GM19025 (cell line): ENCODE data around the gene CCDC12.
"Not testable (repeated sequence)": the region's sequence is repeated elsewhere in the genome, so short reads cannot be mapped to it uniquely, and the experiment has no call there.

Experiments used
- ATAC-seq: cut with Tn5 transposase; IDR thresholded peaks from one replicate; pipeline ENCODE4 v1.9.1; 2021; ENCODE audit warnings: mild to moderate bottlenecking, low read depth, moderate library complexity; ENCODE audit not compliant: unreplicated experiment

CCDC12 gene

GRCh38 chr3:46984591-46985459 lies 8.3 kb upstream of the CCDC12 start:
- no peak for ATAC-seq

- ATAC-seq, result no peak
Measured at GRCh38 chr3:46982546-46982945, 6.0 kb upstream of the CCDC12 start.

- no peak for ATAC-seq
Measured at GRCh38 chr3:46981932-46982471, 5.5 kb upstream of the CCDC12 start.

- peak; percentile 13 for ATAC-seq
Measured at GRCh38 chr3:46979958-46980497, 3.5 kb upstream of the CCDC12 start.

GRCh38 chr3:46978985-46979944 lies 2.7 kb upstream of the CCDC12 start, which contains the start of gene NBEAL2:
TSS of gene NBEAL2 (plus strand) at chr3:46979666. CDS start at chr3:46979862, 196 bp downstream.
- ATAC-seq, result peak; percentile 72

- ATAC-seq, result no peak
Measured at GRCh38 chr3:46978381-46978780, 1.8 kb upstream of the CCDC12 start.

- no peak for ATAC-seq
Measured at GRCh38 chr3:46977811-46978195, 1.3 kb upstream of the CCDC12 start.

- no peak for ATAC-seq
Measured at GRCh38 chr3:46974421-46975171, 1.9 kb downstream of the CCDC12 start.

GRCh38 chr3:46972396-46972795 lies 4.1 kb downstream of the CCDC12 start:
- ATAC-seq, result no peak

GRCh38 chr3:46971742-46972141 lies 4.8 kb downstream of the CCDC12 start:
- ATAC-seq, result no peak

- no peak for ATAC-seq
Measured at GRCh38 chr3:46971151-46971550, 5.4 kb downstream of the CCDC12 start.

GRCh38 chr3:46970391-46971091 lies 6.0 kb downstream of the CCDC12 start:
- no peak for ATAC-seq

- no peak for ATAC-seq
Measured at GRCh38 chr3:46968783-46969428, 7.6 kb downstream of the CCDC12 start.

GRCh38 chr3:46966811-46967210 lies 9.7 kb downstream of the CCDC12 start:
- ATAC-seq, result no peak

- ATAC-seq, result no peak
Measured at GRCh38 chr3:46965151-46965550, 11.4 kb downstream of the CCDC12 start.

- ATAC-seq, result not testable (repeated sequence)
Measured at GRCh38 chr3:46964038-46964590, 12.4 kb downstream of the CCDC12 start.

GRCh38 chr3:46962990-46963389 lies 13.6 kb downstream of the CCDC12 start:
- no peak for ATAC-seq

- ATAC-seq, result no peak
Measured at GRCh38 chr3:46962427-46962826, 14.1 kb downstream of the CCDC12 start.

GRCh38 chr3:46960835-46961234 lies 15.7 kb downstream of the CCDC12 start:
- ATAC-seq, result no peak
